ENCODE data around the gene NDST1.

NDST1 gene

GRCh38 chr5:150561571-150562275 is 53.8 kb downstream of the NDST1 start:
- no peak for DNase-seq (ENCODE audit: low read depth in 4 of 4, low spot score in 1 of 4)

- DNase-seq (ENCODE audit: low read depth in 4 of 4, low spot score in 1 of 4) = no peak
These were observed 54.9 kb downstream of the NDST1 start for GRCh38 chr5:150562832-150563231.

GRCh38 chr5:150565868-150566267 is 57.9 kb downstream of the NDST1 start:
- DNase-seq (ENCODE audit: low read depth in 4 of 4, low spot score in 1 of 4) = no peak

GRCh38 chr5:150567031-150567717 is 59.2 kb downstream of the NDST1 start:
- DNase-seq (ENCODE audit: low read depth in 4 of 4, low spot score in 1 of 4) = no peak

- no peak for DNase-seq (ENCODE audit: low read depth in 4 of 4, low spot score in 1 of 4)
These were observed 60.7 kb downstream of the NDST1 start for GRCh38 chr5:150568663-150569062.

GRCh38 chr5:150570333-150570732 is 62.4 kb downstream of the NDST1 start:
- DNase-seq (ENCODE audit: low read depth in 4 of 4, low spot score in 1 of 4) = no peak

- DNase-seq (ENCODE audit: low read depth in 4 of 4, low spot score in 1 of 4) = no peak
These were observed 63.9 kb downstream of the NDST1 start for GRCh38 chr5:150571836-150572235.

- no peak for DNase-seq (ENCODE audit: low read depth in 4 of 4, low spot score in 1 of 4)
These were observed 65.3 kb downstream of the NDST1 start for GRCh38 chr5:150573216-150573615.

GRCh38 chr5:150573867-150574817 is 66.2 kb downstream of the NDST1 start:
- no peak for DNase-seq (ENCODE audit: low read depth in 4 of 4, low spot score in 1 of 4)

GRCh38 chr5:150574818-150575547 is 67.1 kb downstream of the NDST1 start:
- DNase-seq (ENCODE audit: low read depth in 4 of 4, low spot score in 1 of 4) = no peak

- DNase-seq (ENCODE audit: low read depth in 4 of 4, low spot score in 1 of 4) = no peak
These were observed 68.0 kb downstream of the NDST1 start for GRCh38 chr5:150575745-150576448.

GRCh38 chr5:150576449-150576949 is 68.6 kb downstream of the NDST1 start:
- no peak for DNase-seq (ENCODE audit: low read depth in 4 of 4, low spot score in 1 of 4)

- DNase-seq (ENCODE audit: low read depth in 4 of 4, low spot score in 1 of 4) = no peak
These were observed 69.6 kb downstream of the NDST1 start for GRCh38 chr5:150577378-150578139.

- no peak for DNase-seq (ENCODE audit: low read depth in 4 of 4, low spot score in 1 of 4)
These were observed 71.0 kb downstream of the NDST1 start for GRCh38 chr5:150578781-150579461.

- no peak for DNase-seq (ENCODE audit: low read depth in 4 of 4, low spot score in 1 of 4)
These were observed 71.8 kb downstream of the NDST1 start for GRCh38 chr5:150579462-150580400.

- no peak for DNase-seq (ENCODE audit: low read depth in 4 of 4, low spot score in 1 of 4)
These were observed 73.0 kb downstream of the NDST1 start for GRCh38 chr5:150580917-150581316.

GRCh38 chr5:150582241-150583109 is 74.5 kb downstream of the NDST1 start:
- no peak for DNase-seq (ENCODE audit: low read depth in 4 of 4, low spot score in 1 of 4)
